Measurements from ENCODE around the gene LCE3C. TPM values are rescaled to one million over a fixed set of nuclear protein-coding genes. Genes with fewer than 3 reads are reported as not detected.

Gene LCE3C
- total RNA-seq, 1 donor, result not detected

DNA sequence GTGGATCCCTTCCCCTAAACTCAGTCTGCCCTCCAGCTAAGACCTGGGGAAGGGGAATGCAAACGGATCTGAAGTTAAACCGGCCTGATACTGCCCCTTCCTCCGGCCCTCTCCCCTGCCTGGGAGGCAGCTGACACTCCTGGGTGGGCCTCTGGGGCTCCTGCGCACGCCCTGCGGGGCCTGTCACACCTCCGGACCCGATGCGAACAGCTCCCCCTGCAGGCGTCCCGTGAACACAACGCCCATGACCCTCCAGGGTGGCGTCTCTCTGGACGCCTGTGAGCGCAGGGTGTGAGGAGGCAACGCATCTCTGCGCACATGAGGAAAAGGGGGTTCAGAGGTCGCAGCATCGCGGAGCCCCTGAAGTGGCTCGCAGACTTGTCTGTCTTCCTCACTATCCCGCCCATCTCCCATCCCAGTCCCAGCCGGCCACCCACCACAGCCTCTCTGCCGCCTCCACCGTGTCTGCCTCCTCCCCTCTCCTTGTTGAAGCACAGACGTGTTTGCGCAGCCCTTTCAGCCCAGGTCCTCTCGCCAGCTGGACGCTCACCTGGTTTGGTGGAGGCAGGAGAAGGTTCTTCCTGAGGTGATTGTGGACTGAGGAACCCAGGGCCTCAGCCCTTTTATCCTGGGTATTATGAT is 23.3 kb downstream of the LCE3C start:
- H3K4me3 ChIP-seq (ENCODE audit: low read depth, low read length), result no peak overlapping the region
- DNase-seq (ENCODE audit: low read depth), result no peak
- TF ChIP-seq, protein P1, sequence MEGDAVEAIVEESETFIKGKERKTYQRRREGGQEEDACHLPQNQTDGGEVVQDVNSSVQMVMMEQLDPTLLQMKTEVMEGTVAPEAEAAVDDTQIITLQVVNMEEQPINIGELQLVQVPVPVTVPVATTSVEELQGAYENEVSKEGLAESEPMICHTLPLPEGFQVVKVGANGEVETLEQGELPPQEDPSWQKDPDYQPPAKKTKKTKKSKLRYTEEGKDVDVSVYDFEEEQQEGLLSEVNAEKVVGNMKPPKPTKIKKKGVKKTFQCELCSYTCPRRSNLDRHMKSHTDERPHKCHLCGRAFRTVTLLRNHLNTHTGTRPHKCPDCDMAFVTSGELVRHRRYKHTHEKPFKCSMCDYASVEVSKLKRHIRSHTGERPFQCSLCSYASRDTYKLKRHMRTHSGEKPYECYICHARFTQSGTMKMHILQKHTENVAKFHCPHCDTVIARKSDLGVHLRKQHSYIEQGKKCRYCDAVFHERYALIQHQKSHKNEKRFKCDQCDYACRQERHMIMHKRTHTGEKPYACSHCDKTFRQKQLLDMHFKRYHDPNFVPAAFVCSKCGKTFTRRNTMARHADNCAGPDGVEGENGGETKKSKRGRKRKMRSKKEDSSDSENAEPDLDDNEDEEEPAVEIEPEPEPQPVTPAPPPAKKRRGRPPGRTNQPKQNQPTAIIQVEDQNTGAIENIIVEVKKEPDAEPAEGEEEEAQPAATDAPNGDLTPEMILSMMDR (IDR thresholded peaks at IDR 0.05; ENCODE audit: insufficient read depth, low read depth, low read length), result no peak

DNA sequence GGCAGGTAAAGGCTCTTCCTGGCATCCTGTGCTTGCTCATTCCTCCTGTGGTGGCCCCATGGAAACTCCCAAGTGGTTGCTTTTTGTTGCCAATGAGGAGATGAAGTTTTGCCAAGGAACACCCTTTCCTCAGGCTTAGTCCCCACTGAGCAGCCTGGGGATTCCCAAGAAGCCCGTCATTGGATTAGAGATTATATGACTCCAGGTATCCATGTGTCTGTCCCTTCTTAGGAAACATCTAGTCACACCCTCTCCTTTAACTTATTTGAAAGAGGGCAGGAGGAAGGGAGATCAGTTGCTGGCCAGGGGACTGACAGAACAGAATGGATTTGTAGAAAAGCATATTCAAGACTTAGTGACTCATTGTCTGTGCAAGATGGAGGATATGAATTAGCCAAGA is 26.7 kb downstream of the LCE3C start:
- TF ChIP-seq, protein P1 (IDR thresholded peaks at IDR 0.05; ENCODE audit: insufficient read depth, low read depth, low read length), result no peak
- H3K4me3 ChIP-seq (ENCODE audit: low read depth, low read length), result no peak overlapping the region
- DNase-seq (ENCODE audit: low read depth), result no peak

DNA sequence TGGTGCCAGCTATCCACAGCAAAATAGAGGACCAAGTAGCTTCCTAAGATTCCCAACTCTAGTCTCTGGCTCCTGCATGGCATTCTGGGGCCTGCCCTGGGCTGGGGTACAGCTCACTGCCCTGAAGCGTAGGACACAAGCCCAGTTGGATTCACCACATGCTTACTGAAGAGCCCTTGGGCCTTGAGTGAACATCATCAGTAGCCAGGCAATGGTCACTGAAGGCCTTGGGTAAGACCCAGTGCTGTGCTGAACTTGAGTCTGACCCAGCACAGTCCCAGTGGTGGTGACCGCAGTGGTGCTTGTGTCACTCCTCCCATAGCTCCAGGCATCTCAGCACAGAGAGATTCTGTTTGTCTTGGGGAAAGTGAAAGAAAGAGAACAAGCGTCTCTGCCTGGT is 30.6 kb downstream of the LCE3C start:
- H3K4me3 ChIP-seq (ENCODE audit: low read depth, low read length), result no peak overlapping the region
- TF ChIP-seq, protein P1 (IDR thresholded peaks at IDR 0.05; ENCODE audit: insufficient read depth, low read depth, low read length), result no peak
- no peak for DNase-seq (ENCODE audit: low read depth)

DNA sequence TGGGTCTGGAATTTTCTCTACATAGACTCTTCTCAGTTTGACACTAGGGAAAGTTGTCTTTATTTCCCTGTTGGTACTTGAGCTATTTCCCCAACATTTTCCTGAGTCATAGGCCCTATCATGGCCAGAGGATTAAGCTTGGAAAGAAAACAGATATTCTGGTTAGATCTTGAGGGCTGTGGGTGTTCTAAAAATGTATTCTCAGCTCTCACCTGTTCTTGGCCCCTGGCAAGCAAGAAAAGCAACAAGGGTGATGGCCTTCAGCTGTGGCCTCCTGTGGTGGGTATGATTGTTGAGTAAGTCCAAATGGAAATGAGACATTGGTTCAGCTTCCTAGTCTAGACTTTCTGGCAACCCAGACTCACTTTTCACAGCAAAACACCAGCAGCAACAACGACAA is 40.3 kb downstream of the LCE3C start:
- no peak for DNase-seq (ENCODE audit: low read depth)
- TF ChIP-seq, protein P1 (IDR thresholded peaks at IDR 0.05; ENCODE audit: insufficient read depth, low read depth, low read length), result no peak
- no peak overlapping the region for H3K4me3 ChIP-seq (ENCODE audit: low read depth, low read length)

DNA sequence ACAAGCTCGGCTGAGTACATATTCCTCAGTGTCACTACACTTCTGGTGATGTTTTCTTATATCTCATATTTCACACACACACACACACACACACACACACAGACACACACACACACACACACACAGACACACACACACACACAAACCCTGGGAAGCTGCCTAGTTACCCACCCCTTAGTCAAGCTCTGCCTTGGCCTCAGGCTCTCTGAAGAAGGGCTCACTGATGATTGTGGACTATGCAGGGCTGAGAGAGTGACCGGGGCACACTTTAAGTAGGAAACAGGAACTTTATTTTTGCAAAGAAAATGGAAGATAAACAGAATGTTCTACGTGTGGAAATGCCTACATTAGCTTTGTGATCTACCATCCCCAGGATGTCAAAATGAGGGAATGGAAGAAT is 43.9 kb downstream of the LCE3C start:
- no peak for DNase-seq (ENCODE audit: low read depth)
- no peak overlapping the region for H3K4me3 ChIP-seq (ENCODE audit: low read depth, low read length)
- TF ChIP-seq, protein P1 (IDR thresholded peaks at IDR 0.05; ENCODE audit: insufficient read depth, low read depth, low read length), result no peak

DNA sequence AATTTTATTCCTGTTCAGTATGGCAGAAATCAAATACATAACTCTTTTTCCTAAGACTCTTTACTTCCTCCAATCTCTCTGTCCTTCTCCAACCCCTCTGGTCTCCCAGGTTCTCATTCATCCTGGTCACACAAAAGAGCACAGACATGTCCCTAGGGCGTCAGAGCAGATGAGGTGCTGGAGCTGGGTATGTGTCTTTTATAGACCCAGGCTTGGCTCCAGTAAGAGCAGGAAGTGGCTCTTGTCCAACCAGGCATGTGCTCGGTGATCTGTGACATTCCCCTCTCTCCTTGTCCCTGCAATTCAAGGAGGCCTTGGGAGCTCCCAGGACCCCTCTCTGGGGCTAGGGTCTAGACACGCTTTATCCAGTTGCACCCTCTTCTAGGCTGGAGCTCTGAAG is 45.1 kb downstream of the LCE3C start:
- DNase-seq (ENCODE audit: low read depth), result no peak
- H3K4me3 ChIP-seq (ENCODE audit: low read depth, low read length), result no peak overlapping the region
- TF ChIP-seq, protein P1 (IDR thresholded peaks at IDR 0.05; ENCODE audit: insufficient read depth, low read depth, low read length), result no peak

DNA sequence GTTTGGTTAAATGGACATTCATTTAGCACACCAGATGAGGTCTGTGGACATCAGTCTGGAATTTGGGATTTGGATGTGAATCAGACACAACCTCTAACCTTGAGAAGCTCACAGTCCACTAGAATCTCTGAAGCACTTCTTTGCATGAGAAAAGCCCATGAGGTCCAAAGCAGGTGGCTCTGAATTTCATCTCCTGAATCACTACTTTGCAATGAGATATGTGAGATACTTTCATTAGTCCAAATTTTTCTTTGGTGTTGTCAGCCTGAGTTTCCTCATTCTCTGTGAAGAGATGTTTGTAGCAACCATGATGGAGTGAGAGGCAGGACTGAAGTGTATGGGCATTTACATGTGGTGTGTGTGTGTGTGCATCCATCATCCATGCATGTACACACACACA is 46.6 kb downstream of the LCE3C start:
- no peak for DNase-seq (ENCODE audit: low read depth)
- no peak overlapping the region for H3K4me3 ChIP-seq (ENCODE audit: low read depth, low read length)
- TF ChIP-seq, protein P1 (IDR thresholded peaks at IDR 0.05; ENCODE audit: insufficient read depth, low read depth, low read length), result no peak
